ENCODE results near the gene BAZ1B. TPM values are rescaled to one million over a fixed set of nuclear protein-coding genes. Genes with fewer than 3 reads are reported as not detected.
A peak's percentile ranks its signal among the peaks of the same experiment; 100 is the strongest.
"Not testable (repeated sequence)": the region's sequence is repeated elsewhere in the genome, so short reads cannot be mapped to it uniquely, and the experiment has no call there.

Gene BAZ1B
- total and polyA plus RNA-seq, 9 of the 15 experiments (the other 6 are each of a cell fraction or from before 2014, with no cell fraction given), result 15.0 to 134 (median 79.5) TPM

DNA sequence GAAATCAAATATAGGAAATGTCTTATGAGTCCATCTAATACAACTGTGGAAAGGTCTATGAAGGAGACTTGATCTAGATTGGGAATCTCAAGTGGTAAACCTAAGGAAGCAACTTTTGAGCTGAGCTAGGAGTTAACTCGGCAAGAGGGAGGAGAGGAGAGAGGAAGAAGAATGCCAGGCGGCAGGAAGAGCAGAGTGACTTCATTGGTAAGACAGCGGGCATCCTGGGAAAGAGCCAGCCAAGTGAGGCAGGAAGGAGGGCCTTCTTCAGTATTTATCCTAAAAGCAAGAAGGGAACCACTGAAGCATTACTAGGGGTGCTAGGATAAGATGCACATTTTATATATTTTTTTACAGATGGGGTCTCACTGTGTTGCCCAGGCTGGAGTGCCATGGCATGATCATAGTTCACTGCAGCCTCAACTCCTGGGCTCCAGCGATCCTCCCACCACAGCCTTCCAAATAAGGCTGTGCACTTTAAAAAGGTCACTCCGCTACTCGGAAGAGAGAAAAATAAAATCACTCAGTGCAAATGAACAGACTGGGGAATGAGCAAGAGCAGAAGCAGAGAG, 33.4 kb upstream of the BAZ1B start:
- Histone ChIP-seq H3K4me2 (ENCODE audit: insufficient read depth, low read length) (peak overlapping the region; percentile 84), H3K36me3 (ENCODE audit: control insufficient read depth, insufficient read depth, low read length) (peaks cover 48% of the 10 kb centered on the region), H2AFZ (ENCODE audit: low read depth, low read length) (no peak overlapping the region), H3K27me3 (ENCODE audit: control insufficient read depth in 2 of 2, insufficient read depth in 2 of 2, low read length in 2 of 2) (no peaks in the 10 kb centered on the region), H3K79me2 (ENCODE audit: control insufficient read depth, insufficient read depth, low read length) (peaks cover 50% of the 10 kb centered on the region), H3K9me3 (replicated peaks; ENCODE audit: control insufficient read depth, insufficient read depth, low read depth, low read length) (no peaks in the 10 kb centered on the region), H3K4me1 (replicated peaks in 1 of 2; ENCODE audit: control insufficient read depth in 2 of 2, insufficient read depth in 2 of 2, low read length in 2 of 2) (peaks cover 19 to 25% of the 10 kb centered on the region in 2 experiments), H4K20me1 (replicated peaks; ENCODE audit: control insufficient read depth, insufficient read depth, low read length) (no peaks in the 10 kb centered on the region; the same call in 1 of the 2 replicates), H3K4me3 (peak overlapping the region; percentile 95), H3K9ac (ENCODE audit: insufficient read depth in 1 of 2, low read depth in 2 of 2, low read length in 2 of 2) (peak overlapping the region; percentile 77 to 90; a peak in 3 of 4 replicates), H3K27ac (ENCODE audit: extremely low read depth, low read depth, low read length) (0 out of 3 replicates have a peak overlapping the region, but pooled peaks have one; percentile 99), H3K9me1 (ENCODE audit: control insufficient read depth, insufficient read depth, low read length) (no peaks in the 10 kb centered on the region)
- intact Hi-C loops (cut with micrococcal nuclease), result no loop called here
- DNase-seq (ENCODE audit: extremely low read depth in 1 of 4, low spot score in 3 of 4) (no peak), FAIRE-seq (no peak), ATAC-seq (no peak)
- CTCF ChIA-PET (ENCODE audit: low intra/inter-chr PET ratio), result interaction anchor here (0.6 kb wide), 1 partner anchor 300 kb away, joined by 3 read pairs; no protein-coding TSS in a partner anchor
- peak; percentile 82 for TF ChIP-seq ZNF121 (CRISPR knock-in tag; conservative IDR thresholded peaks at IDR 0.05)
- no peak for TF ChIP-seq ZKSCAN8 (CRISPR knock-in tag; IDR thresholded peaks at IDR 0.05)
- peak; percentile 39 for TF ChIP-seq RBM25 (IDR thresholded peaks at IDR 0.05; ENCODE audit: low read depth, low read length, severe bottlenecking)
- in situ Hi-C loops (cut with MboI), result no loop called here
- 64% methylated on average over 6 of the region's 6 CpGs for WGBS (ENCODE audit: insufficient coverage, low coverage, missing lambda C conversion rate)
- no TSS peak for BruUV-seq (replicated peaks)
- POLR2A ChIA-PET, result interaction anchor here (0.7 to 1.9 kb wide), 3 partner anchors 8 to 25 kb away, joined by 3 to 7 read pairs (median 4); no protein-coding TSS in a partner anchor

DNA sequence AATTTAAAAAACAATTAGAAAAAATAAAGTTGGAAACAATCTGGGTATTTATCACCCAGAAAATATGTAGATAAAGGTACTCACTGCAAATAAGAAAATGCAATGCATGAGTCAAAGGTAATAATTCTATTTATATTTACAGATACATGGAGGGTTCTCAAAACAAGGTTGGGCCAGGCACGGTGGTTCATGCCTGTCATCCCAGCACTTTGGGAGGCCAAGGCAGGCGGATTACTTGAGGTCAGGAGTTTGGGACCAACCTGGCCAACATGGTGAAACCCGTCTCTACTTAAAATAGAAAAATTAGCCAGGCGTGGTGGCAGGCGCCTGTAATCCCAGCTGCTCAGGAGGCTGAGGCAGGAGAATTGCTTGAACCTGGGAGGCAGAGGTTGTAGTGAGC, 28.0 kb upstream of the BAZ1B start:
- H4K20me1 ChIP-seq (replicated peaks; ENCODE audit: control insufficient read depth, insufficient read depth, low read length); CTCF ChIA-PET (ENCODE audit: low intra/inter-chr PET ratio): not testable (repeated sequence)

More for the DNA sequence above, 28.0 kb upstream of the BAZ1B start:
- POLR2A ChIA-PET, result interaction anchor here (0.7 to 4.0 kb wide), 3 partner anchors 11 to 38 kb away, joined by 3 to 22 read pairs (median 19); partner anchors contain the start of gene BAZ1B
- H3K9me1 ChIP-seq (ENCODE audit: control insufficient read depth, insufficient read depth, low read length); BruUV-seq (replicated peaks); H3K27me3 ChIP-seq (ENCODE audit: control insufficient read depth in 2 of 2, insufficient read depth in 2 of 2, low read length in 2 of 2); H3K9me3 ChIP-seq (replicated peaks; ENCODE audit: control insufficient read depth, insufficient read depth, low read depth, low read length); intact Hi-C loops (cut with micrococcal nuclease); FAIRE-seq; H3K4me3 ChIP-seq; H3K4me2 ChIP-seq (ENCODE audit: insufficient read depth, low read length); DNase-seq (ENCODE audit: extremely low read depth in 1 of 4, low spot score in 3 of 4); H3K9ac ChIP-seq (ENCODE audit: insufficient read depth in 1 of 2, low read depth in 2 of 2, low read length in 2 of 2); in situ Hi-C loops (cut with MboI); H3K27ac ChIP-seq (ENCODE audit: extremely low read depth, low read depth, low read length); H3K4me1 ChIP-seq (replicated peaks in 1 of 2; ENCODE audit: control insufficient read depth in 2 of 2, insufficient read depth in 2 of 2, low read length in 2 of 2); H2AFZ ChIP-seq (ENCODE audit: low read depth, low read length); ATAC-seq: not testable (repeated sequence)
- 93% methylated on average over 5 of the region's 5 CpGs for WGBS (ENCODE audit: insufficient coverage, low coverage, missing lambda C conversion rate)
- peaks cover 81% of the 10 kb centered on the region for H3K36me3 ChIP-seq (ENCODE audit: control insufficient read depth, insufficient read depth, low read length)
- H3K79me2 ChIP-seq (ENCODE audit: control insufficient read depth, insufficient read depth, low read length), result peaks cover 73% of the 10 kb centered on the region
